ENCODE data around the gene WNT7B.

DNA sequence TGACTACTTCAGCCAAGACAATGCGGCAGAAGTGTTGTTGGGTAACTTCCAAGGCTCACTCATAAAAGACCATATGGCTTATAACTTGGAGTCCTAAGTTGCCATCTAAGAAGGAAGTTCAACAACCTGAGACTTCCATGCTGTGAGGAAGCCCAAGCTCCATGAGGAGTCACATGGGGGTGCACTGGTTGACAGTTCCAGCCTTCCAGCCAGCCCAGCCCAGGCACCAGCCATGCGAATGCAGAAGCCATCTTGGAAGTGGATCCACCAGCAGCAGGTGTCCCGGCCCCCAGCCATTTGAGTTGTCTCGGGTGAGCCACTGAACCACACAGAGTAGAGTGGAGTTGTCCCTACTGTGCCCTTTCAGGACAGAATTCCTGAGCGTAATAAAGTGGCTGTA is 32.8 kb upstream of the WNT7B start:
- TF ChIP-seq POLR2A (IDR thresholded peaks at IDR 0.05; ENCODE audit: low read length) (no peak), GATA1 (IDR thresholded peaks at IDR 0.05; ENCODE audit: low read depth, low read length) (no peak)
